GM10266 (cell line): ENCODE measurements around the gene RNF169.
"Not testable (repeated sequence)": the region's sequence is repeated elsewhere in the genome, so short reads cannot be mapped to it uniquely, and the experiment has no call there.

Source experiments
- DNase-seq: peaks from one replicate; pipeline ENCODE4 v3.0.0; 2012; ENCODE audit errors: extremely low spot score
- CTCF ChIP-seq: IDR thresholded peaks from 2 replicates; pipeline ENCODE4 v1.5.1; 2012; ENCODE audit warnings: mild to moderate bottlenecking, low read depth; ENCODE audit not compliant: control insufficient read depth, insufficient read depth; ENCODE audit errors: missing control alignments

The RNF169 gene

GRCh38 chr11:74754507-74755252, 6.0 kb downstream of the RNF169 start:
- TF ChIP-seq CTCF, result no peak
- no peak for DNase-seq

- TF ChIP-seq CTCF, result no peak
- no peak for DNase-seq
Observed at GRCh38 chr11:74755395-74755995, 6.8 kb downstream of the RNF169 start.

- DNase-seq, result no peak
- no peak for TF ChIP-seq CTCF
Observed at GRCh38 chr11:74756571-74756970, 7.9 kb downstream of the RNF169 start.

- TF ChIP-seq CTCF, result no peak
- no peak for DNase-seq
Observed at GRCh38 chr11:74766905-74767304, 18.3 kb downstream of the RNF169 start.

- not testable (repeated sequence) for DNase-seq
Observed at GRCh38 chr11:74768172-74768651, 19.6 kb downstream of the RNF169 start.

- TF ChIP-seq CTCF, result no peak
- DNase-seq, result no peak
Observed at GRCh38 chr11:74769055-74769707, 20.5 kb downstream of the RNF169 start.

GRCh38 chr11:74770456-74770855, 21.8 kb downstream of the RNF169 start:
- DNase-seq, result no peak
- TF ChIP-seq CTCF, result no peak
